Measurements from ENCODE around the gene TCF4.

The TCF4 gene

DNA sequence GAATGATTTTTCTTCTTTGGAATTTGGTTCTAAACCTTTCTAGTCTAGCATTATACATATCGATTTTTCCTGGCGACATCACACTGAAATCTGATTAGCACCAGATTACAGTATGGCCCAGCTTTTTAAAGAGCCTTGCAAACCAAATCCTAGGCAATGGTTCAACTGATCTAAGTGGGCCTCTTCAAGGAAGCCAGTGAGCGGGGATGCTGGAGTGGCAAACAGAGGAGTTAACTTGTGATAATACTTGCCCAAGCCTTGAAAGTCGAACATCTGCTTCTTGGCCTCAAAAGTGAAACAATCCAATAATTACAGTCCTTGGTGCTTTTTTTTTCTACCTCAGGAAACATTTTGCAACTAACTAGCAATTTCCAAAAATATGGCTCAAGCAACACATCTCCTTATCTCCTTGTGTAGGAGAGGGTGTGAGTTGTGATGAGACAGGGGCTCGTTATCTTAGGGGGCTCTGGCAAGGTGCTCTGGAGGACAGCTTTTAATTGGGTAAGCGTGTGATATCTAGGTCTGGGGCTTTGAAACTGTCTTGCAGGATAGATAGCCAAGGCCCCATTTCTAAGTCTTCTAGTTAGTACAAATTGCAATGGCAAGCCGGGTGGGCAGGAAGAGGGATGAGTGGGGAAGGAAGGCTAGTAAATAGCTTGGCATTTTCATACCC, 388.6 kb downstream of the TCF4 start:
- no peak for DNase-seq (ENCODE audit: low spot score)

- no peak for DNase-seq (ENCODE audit: low spot score)
Measured at GRCh38 chr18:55195863-55196262, 392.1 kb downstream of the TCF4 start.

DNA sequence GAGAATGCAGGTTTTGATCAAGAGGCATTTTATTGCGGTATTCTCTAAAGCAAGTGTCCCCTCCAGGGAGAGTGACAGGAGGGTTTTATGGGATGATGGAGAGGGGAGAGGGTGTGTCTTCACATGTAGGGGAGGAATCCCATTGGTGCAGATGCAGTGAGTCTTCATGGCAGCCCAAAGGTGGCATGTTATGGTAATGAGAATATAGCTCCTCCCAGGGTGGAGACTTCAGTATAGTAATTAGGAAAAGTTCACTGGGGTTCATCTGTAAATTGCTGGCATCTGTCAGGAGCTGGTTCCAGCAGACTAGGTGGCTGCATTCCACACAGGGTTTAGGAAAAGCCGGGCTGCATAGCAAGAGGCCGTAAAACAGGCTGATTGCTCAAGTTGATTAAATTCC, 398.0 kb downstream of the TCF4 start:
- no peak for DNase-seq (ENCODE audit: low spot score)

- no peak for DNase-seq (ENCODE audit: low spot score)
Measured at GRCh38 chr18:55186588-55186987, 401.4 kb downstream of the TCF4 start.

GRCh38 chr18:55185391-55185790, 402.6 kb downstream of the TCF4 start:
- no peak for DNase-seq (ENCODE audit: low spot score)

DNA sequence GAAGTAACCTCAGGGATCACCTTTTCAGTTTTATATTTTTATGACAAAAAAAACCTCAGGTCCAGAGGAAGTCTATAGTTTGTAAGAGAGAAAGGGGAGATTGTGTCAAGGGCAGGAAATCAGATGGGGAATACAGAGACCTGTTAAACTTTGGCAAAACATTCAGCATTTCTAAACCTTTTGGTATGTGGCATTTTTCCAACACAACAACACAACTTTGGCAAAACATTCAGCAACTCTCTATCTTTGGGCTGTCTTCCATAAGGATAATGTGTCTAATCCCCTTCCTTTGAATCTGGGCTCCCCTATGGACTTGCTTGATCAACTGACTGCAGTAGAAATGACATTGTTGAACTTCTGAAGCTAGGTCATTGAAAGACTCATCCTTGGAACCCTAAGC, 408.2 kb downstream of the TCF4 start:
- no peak for DNase-seq (ENCODE audit: low spot score)

DNA sequence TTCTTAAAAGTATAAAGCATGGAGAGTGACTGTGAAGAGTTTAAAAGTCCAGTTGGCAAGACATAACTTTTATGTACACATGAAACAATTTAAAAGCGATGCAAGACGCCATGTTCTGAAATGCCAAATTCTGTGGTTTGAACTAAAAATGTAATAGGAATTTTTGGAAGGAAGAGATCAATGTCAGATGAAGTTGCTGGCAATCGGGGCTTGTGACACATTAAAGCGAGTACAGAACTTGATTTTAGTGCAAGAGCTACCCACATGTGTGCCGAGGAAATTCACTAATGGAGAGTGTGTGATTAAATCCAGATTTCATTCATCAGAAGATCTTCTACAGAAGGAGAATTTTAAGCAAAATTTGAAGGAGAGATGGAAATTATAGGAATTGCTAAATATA, 408.6 kb downstream of the TCF4 start:
- DNase-seq (ENCODE audit: low spot score): no peak

DNA sequence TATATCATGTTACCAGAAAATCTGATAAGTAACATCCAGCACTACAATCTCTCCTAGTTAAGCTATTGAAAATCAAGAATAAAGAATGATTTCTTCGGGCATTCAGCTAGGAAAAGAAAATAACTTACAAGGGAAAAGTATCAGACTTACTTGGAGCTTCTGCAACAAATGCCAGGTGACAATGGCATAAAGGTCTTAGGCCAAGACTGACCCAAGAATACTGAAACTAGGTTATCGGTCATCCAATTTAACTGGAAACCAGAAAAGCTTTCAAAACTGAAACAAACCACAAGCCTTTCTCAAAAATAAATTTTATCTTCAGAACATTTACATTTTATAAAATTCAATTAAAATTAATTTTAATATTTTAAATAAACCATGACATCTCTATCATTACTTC, 414.7 kb downstream of the TCF4 start:
- DNase-seq (ENCODE audit: low spot score): no peak

Small RNAs within 50 kb of the gene (small RNA-seq; reads per million reads assigned to genes)
- 0 reads per million in 2 experiments for gene MIR4529

Data from SK-N-DZ (cell line).